HG03520 (cell line): ENCODE results near the gene LIPC.
A peak's percentile ranks its signal among the peaks of the same experiment; 100 is the strongest.

Experiments
- ATAC-seq: cut with Tn5 transposase; IDR thresholded peaks from one replicate; pipeline ENCODE4 v1.9.1; 2021; ENCODE audit warnings: mild to moderate bottlenecking, moderate library complexity; ENCODE audit not compliant: unreplicated experiment

LIPC gene

GRCh38 chr15:58453931-58454793, 22.4 kb downstream of the LIPC start:
- ATAC-seq: peak; percentile 40

GRCh38 chr15:58454950-58455401, 23.2 kb downstream of the LIPC start:
- ATAC-seq: no peak

GRCh38 chr15:58457466-58457965, 25.7 kb downstream of the LIPC start:
- peak; percentile 63 for ATAC-seq

GRCh38 chr15:58458076-58458475, 26.3 kb downstream of the LIPC start:
- ATAC-seq: no peak

- no peak for ATAC-seq
These were observed 27.3 kb downstream of the LIPC start for GRCh38 chr15:58459045-58459444.

GRCh38 chr15:58459560-58459959, 27.8 kb downstream of the LIPC start:
- no peak for ATAC-seq

GRCh38 chr15:58460116-58460790, 28.5 kb downstream of the LIPC start:
- ATAC-seq: no peak

GRCh38 chr15:58460872-58461271, 29.1 kb downstream of the LIPC start:
- no peak for ATAC-seq

- no peak for ATAC-seq
These were observed 30.8 kb downstream of the LIPC start for GRCh38 chr15:58462547-58462946.

GRCh38 chr15:58462973-58463663, 31.3 kb downstream of the LIPC start:
- ATAC-seq: no peak

GRCh38 chr15:58463815-58464650, 32.2 kb downstream of the LIPC start:
- ATAC-seq: no peak

- no peak for ATAC-seq
These were observed 33.3 kb downstream of the LIPC start for GRCh38 chr15:58465070-58465469.

GRCh38 chr15:58465866-58466517, 34.2 kb downstream of the LIPC start:
- ATAC-seq: no peak

- ATAC-seq: no peak
These were observed 34.8 kb downstream of the LIPC start for GRCh38 chr15:58466566-58466965.

- ATAC-seq: no peak
These were observed 35.4 kb downstream of the LIPC start for GRCh38 chr15:58467121-58467721.

- ATAC-seq: no peak
These were observed 36.1 kb downstream of the LIPC start for GRCh38 chr15:58467722-58468423.

GRCh38 chr15:58469432-58470353, 37.9 kb downstream of the LIPC start:
- no peak for ATAC-seq

GRCh38 chr15:58471348-58471747, 39.6 kb downstream of the LIPC start:
- no peak for ATAC-seq
